Liver (tissue), 9 donors: ENCODE measurements around the gene LURAP1L. TPM values are rescaled to one million over a fixed set of nuclear protein-coding genes. Genes with fewer than 3 reads are reported as not detected.

ENCODE experiments used
- DNase-seq: peaks from one replicate; pipeline ENCODE4 v3.0.0-alpha.2; 2017; ENCODE audit warnings: low spot score
- H3K27ac ChIP-seq, 2 donors: one replicate each; pipeline ENCODE4 v1.7.0; 2013; ENCODE audit warnings: inconsistent platforms in 2 of 2, low read length in 2 of 2, control low read depth in 1 of 2, low read depth in 1 of 2, mild to moderate bottlenecking in 1 of 2
- H3K27me3 ChIP-seq, 4 donors: one replicate each; pipeline versions ENCODE4 v1.6.1 to v1.7.0; 2013; ENCODE audit warnings: low read length in 3 of 4, inconsistent platforms in 1 of 4, mild to moderate bottlenecking in 1 of 4, moderate library complexity in 1 of 4; ENCODE audit not compliant: control insufficient read depth in 4 of 4, insufficient read depth in 4 of 4
- H3K36me3 ChIP-seq, 4 donors: one replicate each; pipeline versions ENCODE4 v1.6.1 to v1.7.0; 2013; ENCODE audit warnings: low read length in 3 of 4, mild to moderate bottlenecking in 3 of 4, low read depth in 1 of 4, moderate library complexity in 1 of 4; ENCODE audit not compliant: control insufficient read depth in 4 of 4, insufficient read depth in 3 of 4
- H3K4me1 ChIP-seq, 4 donors: one replicate each; pipeline versions ENCODE4 v1.6.1 to v1.7.0; 2013; ENCODE audit warnings: low read length in 3 of 4, mild to moderate bottlenecking in 3 of 4, moderate library complexity in 1 of 4; ENCODE audit not compliant: control insufficient read depth in 4 of 4, insufficient read depth in 4 of 4
- H3K4me3 ChIP-seq, 3 donors: one replicate each; pipeline versions ENCODE4 v1.6.1 to v1.7.0; 2013; ENCODE audit warnings: low read length in 3 of 3, control low read depth in 1 of 3, low read depth in 1 of 3, mild to moderate bottlenecking in 1 of 3
- H3K9ac ChIP-seq, 2 donors: one replicate each; pipeline ENCODE4 v1.7.0; 2013; ENCODE audit warnings: low read length in 2 of 2, mild to moderate bottlenecking in 2 of 2, moderate library complexity in 2 of 2, control low read depth in 1 of 2, low read depth in 1 of 2
- H3K9me3 ChIP-seq, 4 donors: one replicate each; pipeline versions ENCODE4 v1.6.1 to v1.7.0; 2013; ENCODE audit warnings: low read length in 3 of 4; ENCODE audit not compliant: control insufficient read depth in 4 of 4
- ATF3 ChIP-seq: IDR thresholded peaks from 2 replicates; pipeline ENCODE4 v1.6.1; 2016; ENCODE audit warnings: antibody characterized with exemption
- CTCF ChIP-seq: fragments of 150-350 bp; IDR thresholded peaks from 2 replicates; pipeline ENCODE4 v1.5.1; 2017; ENCODE audit warnings: improper control_type of control experiment, low read depth, low read length; ENCODE audit not compliant: missing input control
- EGR1 ChIP-seq, 2 donors: IDR thresholded peaks; 2 replicates each; pipeline ENCODE4 v1.6.1; 2016 to 2018; ENCODE audit warnings: antibody characterized with exemption in 2 of 2, low read depth in 2 of 2
- FOXA1 ChIP-seq: IDR thresholded peaks from 2 replicates; pipeline ENCODE4 v1.6.1; 2016; ENCODE audit warnings: antibody characterized with exemption
- FOXA2 ChIP-seq: IDR thresholded peaks from 2 replicates; pipeline ENCODE4 v1.6.1; 2016; ENCODE audit warnings: antibody characterized with exemption
- GABPA ChIP-seq, 2 donors: IDR thresholded peaks in 1 of 2; conservative IDR thresholded peaks in 1 of 2; 2 replicates each; pipeline ENCODE4 v1.6.1; 2016; ENCODE audit warnings: antibody characterized with exemption in 2 of 2, mild to moderate bottlenecking in 1 of 2, moderate library complexity in 1 of 2
- HNF4A ChIP-seq, 2 donors: conservative IDR thresholded peaks; 2 replicates each; pipeline ENCODE4 v1.6.1; 2016; ENCODE audit warnings: antibody characterized with exemption in 2 of 2, mild to moderate bottlenecking in 2 of 2
- HNF4G ChIP-seq: IDR thresholded peaks from 2 replicates; pipeline ENCODE4 v1.6.1; 2016; ENCODE audit warnings: antibody characterized with exemption
- JUND ChIP-seq, 2 donors: IDR thresholded peaks; 2 replicates each; pipeline ENCODE4 v1.6.1; 2016; ENCODE audit warnings: antibody characterized with exemption in 2 of 2
- MAX ChIP-seq: IDR thresholded peaks from 2 replicates; pipeline ENCODE4 v1.6.1; 2016; ENCODE audit warnings: antibody characterized with exemption
- NR2F2 ChIP-seq: IDR thresholded peaks from 2 replicates; pipeline ENCODE4 v1.6.1; 2016; ENCODE audit warnings: antibody characterized with exemption
- RAD21 ChIP-seq, 2 donors: IDR thresholded peaks; 2 replicates each; pipeline ENCODE4 v1.6.1; 2016; ENCODE audit warnings: antibody characterized with exemption in 2 of 2, mild to moderate bottlenecking in 2 of 2
- REST ChIP-seq: IDR thresholded peaks from 2 replicates; pipeline ENCODE4 v1.6.1; 2016; ENCODE audit warnings: antibody characterized with exemption, mild to moderate bottlenecking
- RXRA ChIP-seq, 2 donors: IDR thresholded peaks; 2 replicates each; pipeline ENCODE4 v1.6.1; 2017 to 2018; ENCODE audit warnings: antibody characterized with exemption in 2 of 2, mild to moderate bottlenecking in 1 of 2
- SP1 ChIP-seq: IDR thresholded peaks from 2 replicates; pipeline ENCODE4 v1.6.1; 2018; ENCODE audit warnings: antibody characterized with exemption, mild to moderate bottlenecking
- TAF1 ChIP-seq: conservative IDR thresholded peaks from 2 replicates; pipeline ENCODE4 v1.6.1; 2016; ENCODE audit warnings: antibody characterized with exemption, mild to moderate bottlenecking
- YY1 ChIP-seq: IDR thresholded peaks from 2 replicates; pipeline ENCODE4 v1.6.1; 2016; ENCODE audit warnings: antibody characterized with exemption, mild to moderate bottlenecking
- ZBTB33 ChIP-seq: IDR thresholded peaks from 2 replicates; pipeline ENCODE4 v1.6.1; 2016; ENCODE audit warnings: antibody characterized with exemption
- WGBS: extraction: QIAGEN DNeasy Blood & Tissue Kit; methylation state at CpG from one replicate; pipeline ENCODE4 v1.1.7; 2013; 5-methylcytosine and 5-hydroxymethylcytosine counted together
- polyA plus RNA-seq, 2 donors: library from polyadenylated mRNA; stranded (reverse) in 1 of 2; unstranded in 1 of 2; fragments of 200-250 nt in 1 of 2; fragments of >200 nt in 1 of 2; fragmentation: Nextera tagmentation in 1 of 2; extraction: Ambion mirVana in 1 of 2; gene quantifications; one replicate each; pipeline versions ENCODE4 v1.2.1 to v1.2.3, GENCODE V29; 2013 to 2015
- total RNA-seq, 2 donors: library from RNA; depleted of rRNA; stranded (reverse); fragments of >200 nt; gene quantifications; one replicate each; pipeline ENCODE4 v1.2.3, GENCODE V29; 2014
- donor health status: healthy.
- donor health status: healthy.
- donor health status: healthy.
- donor health status: healthy.
- donor health status: healthy.

LURAP1L gene
- total and polyA plus RNA-seq, 4 donors, result 4.2 to 18.6 (median 8.9) TPM

GRCh38 chr9:12818431-12819000 is 43.7 kb downstream of the LURAP1L start:
- no peaks in the 10 kb centered on the region for H3K27me3 ChIP-seq
- no peak overlapping the region for H3K4me3 ChIP-seq
- no peaks in the 10 kb centered on the region for H3K9me3 ChIP-seq
- no peak for DNase-seq
- WGBS, result 32% methylated on average over 3 of the region's 3 CpGs
- peak overlapping the region; percentile 64 to 74 for H3K27ac ChIP-seq
- TF ChIP-seq RAD21 (IDR thresholded peaks at IDR 0.05) (peak in 1 of 2 donors; percentile 46), EGR1 (IDR thresholded peaks at IDR 0.05; ENCODE audit: low read depth in 2 of 2) (no peak), SP1 (peak; percentile 46), HNF4A (conservative IDR thresholded peaks at IDR 0.05) (peak; percentile 47 to 57), ATF3 (no peak), NR2F2 (no peak), ZBTB33 (no peak), JUND (IDR thresholded peaks at IDR 0.05) (no peak), MAX (no peak), REST (no peak), YY1 (peak; percentile 82), HNF4G (no peak), TAF1 (peak; percentile 41), FOXA2 (no peak), RXRA (IDR thresholded peaks at IDR 0.05) (peak; percentile 35 to 41), GABPA (IDR thresholded peaks at IDR 0.05 in 1 of 2, conservative IDR thresholded peaks at IDR 0.05 in 1 of 2) (no peak), CTCF (no peak), FOXA1 (no peak)
- H3K36me3 ChIP-seq, result no peaks in the 10 kb centered on the region
- peaks cover 6 to 44% (median 22%) of the 10 kb centered on the region in 4 donors for H3K4me1 ChIP-seq
- H3K9ac ChIP-seq, result peak overlapping the region in 1 of 2 donors; percentile 11
